ENCODE results near the gene KLHL22.
"Not testable (repeated sequence)": the region's sequence is repeated elsewhere in the genome, so short reads cannot be mapped to it uniquely, and the experiment has no call there.

KLHL22 gene

GRCh38 chr22:20509344-20510047, 13.9 kb upstream of the KLHL22 start:
- H3K27ac ChIP-seq = peak overlapping the region; percentile 61
- no peaks in the 10 kb centered on the region for H3K9me3 ChIP-seq (ENCODE audit: low read depth, low read length)
- no peak for TF ChIP-seq EZH2 (IDR thresholded peaks at IDR 0.05)
- TF ChIP-seq POLR2AphosphoS5 (IDR thresholded peaks at IDR 0.05; ENCODE audit: borderline replicate concordance, low read depth, low read length) = no peak
- TF ChIP-seq FOXP2 (optimal IDR thresholded peaks at IDR 0.05; ENCODE audit: control extremely low read depth, extremely low read length, insufficient read depth) = no peak
- H3K9ac ChIP-seq (ENCODE audit: insufficient read length) = peak overlapping the region; percentile 72
- H3K36me3 ChIP-seq (ENCODE audit: insufficient read depth, low read length) = peaks cover 8% of the 10 kb centered on the region; the same call in 1 of the 2 replicates
- no peak for DNase-seq (ENCODE audit: low read depth, low spot score)
- peak overlapping the region; percentile 87 for H3K4me3 ChIP-seq

GRCh38 chr22:20508815-20509271, 13.2 kb upstream of the KLHL22 start:
- DNase-seq (ENCODE audit: low read depth, low spot score) = no peak

GRCh38 chr22:20508067-20508755, 12.6 kb upstream of the KLHL22 start:
- peak overlapping the region; percentile 67; the same call in 1 of the 2 replicates for H3K27ac ChIP-seq
- not testable (repeated sequence) for H3K9me3 ChIP-seq (ENCODE audit: low read depth, low read length); H3K36me3 ChIP-seq (ENCODE audit: insufficient read depth, low read length); DNase-seq (ENCODE audit: low read depth, low spot score)
- H3K9ac ChIP-seq (ENCODE audit: insufficient read length) = peak overlapping the region; percentile 94
- peak overlapping the region; percentile 87 for H3K4me3 ChIP-seq

More at GRCh38 chr22:20508815-20509271, 13.2 kb upstream of the KLHL22 start:
- peak overlapping the region; percentile 87 for H3K4me3 ChIP-seq
- H3K9me3 ChIP-seq (ENCODE audit: low read depth, low read length) = no peaks in the 10 kb centered on the region
- H3K9ac ChIP-seq (ENCODE audit: insufficient read length) = peak overlapping the region; percentile 72
- TF ChIP-seq POLR2AphosphoS5 (IDR thresholded peaks at IDR 0.05; ENCODE audit: borderline replicate concordance, low read depth, low read length) (no peak), FOXP2 (optimal IDR thresholded peaks at IDR 0.05; ENCODE audit: control extremely low read depth, extremely low read length, insufficient read depth) (no peak), EZH2 (IDR thresholded peaks at IDR 0.05) (no peak)
- H3K27ac ChIP-seq = peak overlapping the region; percentile 61
- H3K36me3 ChIP-seq (ENCODE audit: insufficient read depth, low read length) = peaks cover 3% of the 10 kb centered on the region; the same call in 1 of the 2 replicates

GRCh38 chr22:20507253-20508066, 11.9 kb upstream of the KLHL22 start, which contains the start of gene MED15:
Gene MED15 (plus strand): TSS chr22:20507610. CDS start chr22:20507679, 69 bp downstream.
- Histone ChIP-seq H3K36me3 (ENCODE audit: insufficient read depth, low read length) (no peaks in the 10 kb centered on the region), H3K9ac (ENCODE audit: insufficient read length) (peak within 1 kb of the TSS; percentile 94), H3K4me3 (peak within 1 kb of the TSS; percentile 87), H3K9me3 (ENCODE audit: low read depth, low read length) (no peaks in the 10 kb centered on the region), H3K27ac (peak within 1 kb of the TSS; percentile 67; the same call in 1 of the 2 replicates)
- DNase-seq (ENCODE audit: low read depth, low spot score) = no peak
- peak; percentile 94 for TF ChIP-seq POLR2AphosphoS5 (IDR thresholded peaks at IDR 0.05; ENCODE audit: borderline replicate concordance, low read depth, low read length)
- TF ChIP-seq FOXP2 (optimal IDR thresholded peaks at IDR 0.05; ENCODE audit: control extremely low read depth, extremely low read length, insufficient read depth) = no peak

GRCh38 chr22:20506543-20507252, 11.1 kb upstream of the KLHL22 start:
- Histone ChIP-seq H3K36me3 (ENCODE audit: insufficient read depth, low read length) (no peaks in the 10 kb centered on the region), H3K27ac (no peak overlapping the region)

GRCh38 chr22:20504293-20504922, 8.8 kb upstream of the KLHL22 start:
- not testable (repeated sequence) for H3K36me3 ChIP-seq (ENCODE audit: insufficient read depth, low read length); DNase-seq (ENCODE audit: low read depth, low spot score); H3K9ac ChIP-seq (ENCODE audit: insufficient read length); H3K4me3 ChIP-seq; H3K27ac ChIP-seq; H3K9me3 ChIP-seq (ENCODE audit: low read depth, low read length)

More at GRCh38 chr22:20506543-20507252, 11.1 kb upstream of the KLHL22 start:
- no peak for DNase-seq (ENCODE audit: low read depth, low spot score)
- Histone ChIP-seq H3K9me3 (ENCODE audit: low read depth, low read length) (no peaks in the 10 kb centered on the region), H3K4me3 (peak overlapping the region; percentile 87), H3K9ac (ENCODE audit: insufficient read length) (peak overlapping the region; percentile 94)
- TF ChIP-seq EZH2 (IDR thresholded peaks at IDR 0.05) (no peak), POLR2AphosphoS5 (IDR thresholded peaks at IDR 0.05; ENCODE audit: borderline replicate concordance, low read depth, low read length) (no peak), FOXP2 (optimal IDR thresholded peaks at IDR 0.05; ENCODE audit: control extremely low read depth, extremely low read length, insufficient read depth) (no peak)

GRCh38 chr22:20503816-20504215, 8.2 kb upstream of the KLHL22 start:
- Histone ChIP-seq H3K9ac (ENCODE audit: insufficient read length) (no peak overlapping the region), H3K27ac (no peak overlapping the region), H3K36me3 (ENCODE audit: insufficient read depth, low read length) (peaks cover 5% of the 10 kb centered on the region; the same call in 1 of the 2 replicates), H3K9me3 (ENCODE audit: low read depth, low read length) (no peaks in the 10 kb centered on the region), H3K4me3 (no peak overlapping the region)
- no peak for TF ChIP-seq POLR2AphosphoS5 (IDR thresholded peaks at IDR 0.05; ENCODE audit: borderline replicate concordance, low read depth, low read length)
- no peak for TF ChIP-seq FOXP2 (optimal IDR thresholded peaks at IDR 0.05; ENCODE audit: control extremely low read depth, extremely low read length, insufficient read depth)
- no peak for TF ChIP-seq EZH2 (IDR thresholded peaks at IDR 0.05)
- no peak for DNase-seq (ENCODE audit: low read depth, low spot score)
